Astrocyte (in vitro differentiated cells and primary cell): Measurements from ENCODE around the gene SNAP29. TPM values are rescaled to one million over a fixed set of nuclear protein-coding genes. Genes with fewer than 3 reads are reported as not detected.

Experiments used
- DNase-seq: peaks from one replicate; pipeline ENCODE4 v3.0.0-alpha.2; 2010; ENCODE audit warnings: low read depth
- FAIRE-seq: peaks from 2 replicates; lab custom pipeline; 2011; peaks lifted over from hg19 to GRCh38; lab: Jason Lieb, UNC
- H2AFZ ChIP-seq: 2 replicates; pipeline ENCODE4 v1.6.0; 2012; ENCODE audit warnings: low read depth, low read length, inconsistent platforms
- H3K27ac ChIP-seq: 2 replicates; pipeline ENCODE4 v1.5.1; 2011; ENCODE audit warnings: low read depth, low read length, inconsistent platforms
- H3K27me3 ChIP-seq: 2 replicates; pipeline ENCODE4 v1.6.0; 2011; ENCODE audit warnings: low read length, inconsistent platforms; ENCODE audit not compliant: insufficient read depth
- H3K36me3 ChIP-seq: 2 replicates; pipeline ENCODE4 v1.5.1; 2011; ENCODE audit warnings: low read length, inconsistent platforms; ENCODE audit not compliant: insufficient read depth
- H3K4me1 ChIP-seq: 2 replicates; pipeline ENCODE4 v1.5.1; 2011; ENCODE audit warnings: low read length, inconsistent platforms; ENCODE audit not compliant: insufficient read depth
- H3K4me2 ChIP-seq: 2 replicates; pipeline ENCODE4 v1.6.0; 2012; ENCODE audit warnings: low read length, inconsistent platforms
- H3K4me3 ChIP-seq: 2 replicates; pipeline ENCODE4 v1.5.1; 2011; ENCODE audit warnings: low read depth, mild to moderate bottlenecking, low read length, inconsistent platforms; ENCODE audit not compliant: insufficient read depth
- H3K79me2 ChIP-seq: 2 replicates; pipeline ENCODE4 v1.6.0; 2012; ENCODE audit warnings: mild to moderate bottlenecking, low read length, inconsistent platforms; ENCODE audit not compliant: insufficient read depth
- H3K9ac ChIP-seq: 2 replicates; pipeline ENCODE4 v1.6.0; 2012; ENCODE audit warnings: mild to moderate bottlenecking, low read length, inconsistent platforms
- H3K9me3 ChIP-seq: 2 replicates; pipeline ENCODE4 v1.5.1; 2012; ENCODE audit warnings: low read depth, mild to moderate bottlenecking, low read length, inconsistent platforms; ENCODE audit not compliant: insufficient read depth
- H4K20me1 ChIP-seq: 2 replicates; pipeline ENCODE4 v1.6.0; 2012; ENCODE audit warnings: low read length, inconsistent platforms; ENCODE audit not compliant: insufficient read depth
- H3K27ac Mint-ChIP-seq: one replicate; pipeline ENCODE4 v1.8.0; 2021; ENCODE audit warnings: mild to moderate bottlenecking, mixed read lengths; ENCODE audit not compliant: unreplicated experiment
- H3K27me3 Mint-ChIP-seq: one replicate; pipeline ENCODE4 v1.8.0; 2021; ENCODE audit warnings: low read depth, mixed read lengths; ENCODE audit not compliant: unreplicated experiment
- H3K36me3 Mint-ChIP-seq: one replicate; pipeline ENCODE4 v1.8.0; 2021; ENCODE audit warnings: low read depth, mixed read lengths; ENCODE audit not compliant: unreplicated experiment
- H3K4me1 Mint-ChIP-seq: one replicate; pipeline ENCODE4 v1.8.0; 2021; ENCODE audit warnings: low read depth, mixed read lengths; ENCODE audit not compliant: unreplicated experiment
- H3K4me3 Mint-ChIP-seq: one replicate; pipeline ENCODE4 v1.8.0; 2021; ENCODE audit warnings: mild to moderate bottlenecking, moderate library complexity, mixed read lengths; ENCODE audit not compliant: unreplicated experiment
- H3K9me3 Mint-ChIP-seq: one replicate; pipeline ENCODE4 v1.8.0; 2021; ENCODE audit warnings: mild to moderate bottlenecking, mixed read lengths; ENCODE audit not compliant: unreplicated experiment
- EZH2 ChIP-seq: IDR thresholded peaks from 2 replicates; pipeline ENCODE4 v1.6.1; 2012; ENCODE audit warnings: mild to moderate bottlenecking, low read length, inconsistent platforms; ENCODE audit not compliant: insufficient read depth
- total RNA-seq: library from RNA; stranded (reverse); gene quantifications from 2 replicates; pipeline ENCODE4 v1.2.1, GENCODE V29; 2021
- TF ChIP-seq, protein P1 (sequence below): IDR thresholded peaks from 2 replicates; pipeline ENCODE4 v1.5.1; 2011; ENCODE audit warnings: low read depth, mild to moderate bottlenecking, inconsistent platforms, low read length, moderate library complexity; ENCODE audit not compliant: insufficient read depth

SNAP29 gene
- total RNA-seq, 1 donor from 2014 or later: 19.6 TPM

DNA sequence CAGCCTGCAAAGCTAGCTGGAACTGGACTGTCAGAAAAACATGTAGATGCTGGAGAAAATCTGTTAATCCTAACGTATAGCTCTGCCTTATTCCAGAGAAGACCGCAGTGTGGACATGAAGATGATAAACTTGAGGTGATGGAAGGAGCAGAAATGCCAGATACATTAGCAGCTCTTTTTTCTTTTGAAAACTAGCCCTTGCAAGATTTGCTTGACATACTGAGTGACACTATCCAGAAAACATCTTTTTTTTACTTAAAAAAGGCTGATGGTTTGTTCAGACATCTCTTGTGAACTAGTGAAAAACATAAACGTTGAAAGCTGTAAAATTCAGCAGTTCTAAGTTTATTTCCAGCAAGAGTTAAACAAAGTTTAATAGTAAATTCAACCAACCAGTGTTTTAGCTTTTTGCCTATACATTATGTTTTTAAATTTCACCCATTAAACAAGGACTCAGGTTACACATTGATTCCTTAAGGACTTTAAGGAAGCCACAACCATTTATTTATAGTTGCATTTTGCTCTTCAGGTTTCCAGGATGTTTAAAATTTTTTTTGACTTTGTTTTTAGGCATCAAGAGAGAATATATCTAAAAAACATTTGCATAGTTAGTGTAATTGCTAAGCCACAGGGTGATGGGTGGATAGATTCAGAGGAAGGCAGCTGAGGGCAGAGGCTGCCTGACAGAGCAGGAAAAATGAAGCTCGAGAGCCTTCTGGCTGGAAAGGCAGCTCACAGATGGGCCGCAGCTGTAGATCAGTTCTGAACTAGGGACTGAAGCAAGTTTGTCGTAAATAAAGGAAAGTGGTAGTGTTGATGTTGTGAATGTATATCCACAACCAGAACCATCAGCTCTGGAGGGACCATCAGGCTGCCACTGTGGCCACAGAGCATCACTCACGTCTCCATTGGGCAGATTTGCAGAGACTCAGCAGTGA, 9.5 kb downstream of the SNAP29 start:
- Histone ChIP-seq H3K4me2 (no peak overlapping the region), H3K27ac (no peak overlapping the region), H3K4me1 (no peaks in the 10 kb centered on the region), H3K79me2 (peaks cover 8% of the 10 kb centered on the region), H4K20me1 (peaks cover 37% of the 10 kb centered on the region), H3K36me3 (peaks cover 2% of the 10 kb centered on the region), H3K4me3 (no peak overlapping the region), H3K27me3 (no peaks in the 10 kb centered on the region), H2AFZ (no peak overlapping the region), H3K9me3 (no peaks in the 10 kb centered on the region), H3K9ac (no peak overlapping the region)
- Mint-ChIP-seq H3K27ac (no peak overlapping the region), H3K4me1 (peaks cover 11% of the 10 kb centered on the region), H3K36me3 (peaks cover 9% of the 10 kb centered on the region), H3K9me3 (no peaks in the 10 kb centered on the region), H3K27me3 (no peaks in the 10 kb centered on the region), H3K4me3 (no peak overlapping the region)
- no peak for DNase-seq
- no peak for TF ChIP-seq EZH2
- TF ChIP-seq, protein P1, sequence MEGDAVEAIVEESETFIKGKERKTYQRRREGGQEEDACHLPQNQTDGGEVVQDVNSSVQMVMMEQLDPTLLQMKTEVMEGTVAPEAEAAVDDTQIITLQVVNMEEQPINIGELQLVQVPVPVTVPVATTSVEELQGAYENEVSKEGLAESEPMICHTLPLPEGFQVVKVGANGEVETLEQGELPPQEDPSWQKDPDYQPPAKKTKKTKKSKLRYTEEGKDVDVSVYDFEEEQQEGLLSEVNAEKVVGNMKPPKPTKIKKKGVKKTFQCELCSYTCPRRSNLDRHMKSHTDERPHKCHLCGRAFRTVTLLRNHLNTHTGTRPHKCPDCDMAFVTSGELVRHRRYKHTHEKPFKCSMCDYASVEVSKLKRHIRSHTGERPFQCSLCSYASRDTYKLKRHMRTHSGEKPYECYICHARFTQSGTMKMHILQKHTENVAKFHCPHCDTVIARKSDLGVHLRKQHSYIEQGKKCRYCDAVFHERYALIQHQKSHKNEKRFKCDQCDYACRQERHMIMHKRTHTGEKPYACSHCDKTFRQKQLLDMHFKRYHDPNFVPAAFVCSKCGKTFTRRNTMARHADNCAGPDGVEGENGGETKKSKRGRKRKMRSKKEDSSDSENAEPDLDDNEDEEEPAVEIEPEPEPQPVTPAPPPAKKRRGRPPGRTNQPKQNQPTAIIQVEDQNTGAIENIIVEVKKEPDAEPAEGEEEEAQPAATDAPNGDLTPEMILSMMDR: no peak
- FAIRE-seq: no peak

DNA sequence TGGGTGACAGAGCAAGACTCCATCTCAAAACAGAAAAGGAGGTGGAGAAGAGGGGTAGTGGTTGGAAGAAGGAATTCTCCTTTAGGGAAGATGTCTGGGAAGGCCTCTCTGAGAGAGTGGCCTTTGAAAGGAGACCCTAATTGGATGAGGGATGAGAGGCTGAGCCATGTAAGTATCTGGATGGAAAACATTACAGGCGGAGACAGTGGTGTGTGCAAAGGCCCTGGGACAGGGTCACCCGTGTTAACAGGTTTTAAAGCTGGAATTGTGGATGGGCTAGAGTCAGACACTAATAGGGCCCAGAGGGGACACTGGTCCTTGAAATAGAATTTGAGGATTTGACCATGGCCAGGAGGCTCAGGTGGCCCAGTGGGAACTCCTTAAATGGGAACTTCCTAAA, 10.4 kb downstream of the SNAP29 start:
- peaks cover 2% of the 10 kb centered on the region for H3K36me3 ChIP-seq
- no peak overlapping the region for H3K4me3 Mint-ChIP-seq
- FAIRE-seq: no peak
- H3K36me3 Mint-ChIP-seq: peaks cover 10% of the 10 kb centered on the region
- no peak overlapping the region for H3K4me3 ChIP-seq
- H3K27ac Mint-ChIP-seq: no peak overlapping the region
- H3K9me3 Mint-ChIP-seq: no peaks in the 10 kb centered on the region
- no peak overlapping the region for H3K9ac ChIP-seq
- no peaks in the 10 kb centered on the region for H3K4me1 ChIP-seq
- no peaks in the 10 kb centered on the region for H3K9me3 ChIP-seq
- no peaks in the 10 kb centered on the region for H3K27me3 Mint-ChIP-seq
- DNase-seq: no peak
- H3K27me3 ChIP-seq: no peaks in the 10 kb centered on the region
- H3K4me2 ChIP-seq: no peak overlapping the region
- peaks cover 8% of the 10 kb centered on the region for H3K79me2 ChIP-seq
- no peak overlapping the region for H3K27ac ChIP-seq
- TF ChIP-seq, protein P1: no peak
- no peak for TF ChIP-seq EZH2
- H4K20me1 ChIP-seq: peaks cover 28% of the 10 kb centered on the region
- H3K4me1 Mint-ChIP-seq: peaks cover 11% of the 10 kb centered on the region
- no peak overlapping the region for H2AFZ ChIP-seq

DNA sequence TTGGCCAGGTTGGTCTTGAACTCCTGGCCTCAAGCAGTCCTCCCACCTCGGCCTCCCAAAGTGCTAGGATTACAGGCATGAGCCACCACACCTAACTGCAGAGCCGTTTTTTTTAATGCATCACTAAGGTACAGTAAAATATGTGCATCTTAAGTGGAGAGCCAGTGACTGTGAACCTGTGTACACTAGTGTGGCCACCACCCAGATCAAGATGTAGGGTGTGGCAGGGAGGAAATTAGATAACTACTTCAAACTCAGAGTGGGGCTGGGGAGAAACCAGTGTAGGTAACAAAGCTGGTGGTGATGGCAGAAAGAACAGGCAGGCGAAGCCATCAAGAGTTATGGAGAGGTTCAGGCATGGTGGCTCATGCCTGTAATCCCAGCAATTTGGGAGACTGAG, 14.4 kb downstream of the SNAP29 start:
- no peak overlapping the region for H3K27ac ChIP-seq
- Mint-ChIP-seq H3K9me3 (no peaks in the 10 kb centered on the region), H3K4me1 (peaks cover 3% of the 10 kb centered on the region), H3K36me3 (peaks cover 21% of the 10 kb centered on the region), H3K27me3 (no peaks in the 10 kb centered on the region), H3K4me3 (no peak overlapping the region), H3K27ac (no peak overlapping the region)
- H3K9me3 ChIP-seq: no peaks in the 10 kb centered on the region
- no peaks in the 10 kb centered on the region for H3K4me1 ChIP-seq
- H3K36me3 ChIP-seq: peaks cover 2% of the 10 kb centered on the region
- DNase-seq (no peak), FAIRE-seq (no peak)
- H3K9ac ChIP-seq: no peak overlapping the region
- no peak overlapping the region for H3K4me3 ChIP-seq
- no peaks in the 10 kb centered on the region for H4K20me1 ChIP-seq
- H3K27me3 ChIP-seq: no peaks in the 10 kb centered on the region
- TF ChIP-seq EZH2: no peak
- TF ChIP-seq, protein P1: no peak
- H2AFZ ChIP-seq: no peak overlapping the region
- H3K4me2 ChIP-seq: no peak overlapping the region
- no peaks in the 10 kb centered on the region for H3K79me2 ChIP-seq
